NCI-H82 treated with DMSO at 0.1 percent for 48 hours (cell line): Measurements from ENCODE around the gene CCNF.

Experiments used
- DNase-seq: peaks from one replicate; lab custom pipeline; 2025; ENCODE audit not compliant: unreplicated experiment; lab: John Stamatoyannopoulos, UW

CCNF gene

DNA sequence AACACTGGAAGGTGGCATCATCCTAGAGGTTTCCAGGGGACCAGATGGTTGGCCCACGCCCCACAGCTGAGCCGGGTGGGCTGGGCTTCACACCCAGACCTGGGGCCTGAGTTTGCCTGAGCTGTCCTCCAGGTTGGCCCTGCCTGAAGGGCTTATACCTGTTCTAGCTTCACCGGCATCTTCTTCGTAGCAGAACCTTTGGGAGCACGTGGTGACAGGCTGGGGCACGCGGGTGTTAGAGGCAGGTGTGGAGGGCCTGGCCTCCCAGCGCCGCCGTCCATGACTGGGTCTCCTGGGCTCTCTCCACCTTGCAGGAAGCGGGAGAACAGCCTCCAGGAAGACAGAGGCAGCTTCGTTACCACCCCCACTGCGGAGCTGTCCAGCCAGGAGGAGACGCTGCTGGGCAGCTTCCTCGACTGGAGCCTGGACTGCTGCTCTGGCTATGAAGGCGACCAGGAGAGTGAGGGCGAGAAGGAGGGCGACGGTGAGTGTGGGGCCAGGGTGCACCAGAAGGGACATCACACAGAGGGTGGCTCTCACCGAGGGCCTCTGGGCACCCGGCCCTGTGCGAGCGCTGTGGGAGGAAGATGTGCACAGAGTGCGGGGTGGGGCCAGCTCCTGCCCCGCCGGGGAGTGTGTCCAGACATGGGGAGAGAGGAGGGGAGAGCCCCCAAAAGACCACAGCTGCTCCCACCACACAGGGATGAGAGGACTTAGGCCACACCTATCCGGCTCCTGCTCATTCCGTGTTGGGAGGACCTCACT is 26.0 kb downstream of the CCNF start:
- DNase-seq: no peak

DNA sequence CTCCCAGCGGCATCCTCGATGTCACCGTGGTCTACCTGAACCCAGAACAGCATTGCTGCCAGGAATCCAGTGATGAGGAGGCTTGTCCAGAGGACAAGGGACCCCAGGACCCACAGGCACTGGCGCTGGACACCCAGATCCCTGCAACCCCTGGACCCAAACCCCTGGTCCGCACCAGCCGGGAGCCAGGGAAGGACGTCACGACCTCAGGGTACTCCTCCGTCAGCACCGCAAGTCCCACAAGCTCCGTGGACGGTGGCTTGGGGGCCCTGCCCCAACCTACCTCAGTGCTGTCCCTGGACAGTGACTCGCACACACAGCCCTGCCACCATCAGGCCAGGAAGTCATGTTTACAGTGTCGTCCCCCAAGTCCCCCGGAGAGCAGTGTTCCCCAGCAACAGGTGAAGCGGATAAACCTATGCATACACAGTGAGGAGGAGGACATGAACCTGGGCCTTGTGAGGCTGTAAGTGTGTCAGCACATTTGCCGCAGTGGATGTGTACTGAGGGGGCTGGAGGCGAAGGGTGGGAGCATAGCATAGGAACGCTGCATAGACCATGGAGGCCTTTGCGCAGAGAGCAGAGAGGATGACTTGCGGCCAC is 27.4 kb downstream of the CCNF start:
- no peak for DNase-seq

DNA sequence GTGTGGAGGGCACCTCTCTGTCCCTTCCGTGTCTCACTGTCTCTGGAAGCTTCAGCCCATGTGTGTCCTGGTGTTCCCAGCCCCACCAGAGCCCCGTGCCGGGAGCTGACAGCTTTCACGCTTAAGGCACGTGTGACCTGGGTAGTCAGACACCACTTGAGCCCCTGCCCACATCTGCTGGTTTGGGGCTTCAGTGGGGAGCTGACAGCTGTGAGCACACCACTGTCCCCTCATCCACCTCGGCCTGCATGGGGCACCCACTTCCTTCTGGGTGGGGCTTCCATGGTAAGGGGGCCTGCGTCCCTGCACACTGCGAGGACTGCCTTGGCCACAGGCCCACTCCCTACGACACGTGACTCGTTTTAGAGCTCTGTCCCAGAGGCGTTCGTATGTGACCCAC is 28.0 kb downstream of the CCNF start:
- no peak for DNase-seq

GRCh38 chr16:2457946-2458345 is 28.7 kb downstream of the CCNF start:
- DNase-seq: no peak

- DNase-seq: no peak
Observed at GRCh38 chr16:2458887-2459646, 29.8 kb downstream of the CCNF start.

DNA sequence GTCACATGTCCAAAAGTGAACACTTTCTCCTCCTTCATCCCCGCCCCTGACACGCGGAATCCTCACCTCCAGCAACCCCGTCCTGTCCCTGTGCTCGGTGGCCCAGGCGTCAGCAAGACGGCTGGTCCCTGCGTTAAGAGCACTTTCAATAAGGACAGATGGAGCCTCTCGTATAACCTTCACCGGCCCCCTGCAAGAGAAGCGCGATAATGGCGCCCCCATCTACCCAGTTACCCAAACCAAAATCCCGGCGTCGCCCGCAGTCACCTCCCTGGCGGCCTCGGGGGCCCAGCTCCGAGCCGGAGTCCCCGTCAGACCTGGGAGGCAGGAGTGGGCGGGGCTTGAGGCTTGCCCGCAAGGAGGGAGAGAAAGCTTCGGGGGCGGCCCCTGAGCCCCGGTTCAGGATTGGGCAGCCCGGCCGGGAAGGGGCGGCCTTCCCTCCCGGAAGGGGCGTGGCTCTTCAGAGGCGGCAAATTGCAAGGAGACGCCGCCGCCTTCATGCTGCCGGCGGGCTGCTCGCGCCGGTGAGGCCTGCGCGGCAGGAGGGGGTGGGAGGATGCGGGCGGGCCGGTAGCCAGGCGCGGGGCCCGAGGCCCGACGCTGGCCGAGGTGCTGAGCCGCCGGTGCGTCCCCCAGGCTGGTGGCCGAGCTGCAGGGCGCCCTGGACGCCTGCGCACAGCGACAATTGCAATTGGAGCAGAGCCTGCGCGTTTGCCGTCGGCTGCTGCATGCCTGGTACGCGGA is 30.6 kb downstream of the CCNF start, which contains the start of gene TEDC2:
TSS of gene TEDC2 (plus strand) at position 463 of the 744 bp plus-strand sequence. CDS start at position 499, 36 bp downstream.
- peak; percentile 92 for DNase-seq

GRCh38 chr16:2460391-2460713 is 31.1 kb downstream of the CCNF start:
- DNase-seq: no peak

- DNase-seq: no peak
Observed at GRCh38 chr16:2460916-2461315, 31.7 kb downstream of the CCNF start.

- no peak for DNase-seq
Observed at GRCh38 chr16:2462031-2462866, 33.0 kb downstream of the CCNF start.

- no peak for DNase-seq
Observed at GRCh38 chr16:2464333-2464732, 35.1 kb downstream of the CCNF start.

- no peak for DNase-seq
Observed at GRCh38 chr16:2465653-2466415, 36.6 kb downstream of the CCNF start.

- no peak for DNase-seq
Observed at GRCh38 chr16:2466667-2467527, 37.6 kb downstream of the CCNF start.

DNA sequence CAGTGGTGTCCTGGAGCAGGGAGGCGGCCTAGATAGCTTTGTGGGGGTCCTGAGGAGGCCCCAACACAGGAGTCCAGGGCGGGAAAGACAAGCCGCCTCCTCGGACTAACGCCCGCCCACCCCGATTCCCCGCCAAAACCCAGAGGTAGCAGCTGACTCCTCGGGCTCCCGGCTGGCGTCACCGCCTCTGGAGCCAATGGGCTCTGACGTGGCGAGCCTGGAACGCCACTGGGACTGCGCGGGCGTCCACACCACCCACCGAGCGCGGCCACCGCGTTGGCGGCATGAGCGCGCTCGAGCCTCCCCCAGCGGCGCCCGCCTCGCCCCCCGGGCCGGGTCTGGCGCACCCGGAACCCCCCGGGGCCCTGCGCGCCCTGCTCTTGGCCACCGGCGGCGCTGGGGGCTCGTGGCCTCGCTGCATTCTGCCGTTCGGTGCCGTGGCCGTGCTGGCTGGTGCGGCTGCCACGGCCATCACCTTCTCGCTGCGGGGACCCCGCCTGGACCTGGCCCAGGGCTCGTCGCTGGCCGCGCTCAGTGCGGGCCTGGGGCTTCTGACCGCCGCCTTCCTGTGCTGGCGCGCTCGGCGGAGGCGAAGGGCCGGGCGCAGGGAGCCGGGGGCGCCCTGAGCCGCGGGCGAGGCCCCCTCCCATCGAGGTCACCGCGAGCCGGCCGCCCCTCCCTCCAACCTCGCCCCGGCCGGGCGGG is 38.4 kb downstream of the CCNF start:
- peak; percentile 59 for DNase-seq

DNA sequence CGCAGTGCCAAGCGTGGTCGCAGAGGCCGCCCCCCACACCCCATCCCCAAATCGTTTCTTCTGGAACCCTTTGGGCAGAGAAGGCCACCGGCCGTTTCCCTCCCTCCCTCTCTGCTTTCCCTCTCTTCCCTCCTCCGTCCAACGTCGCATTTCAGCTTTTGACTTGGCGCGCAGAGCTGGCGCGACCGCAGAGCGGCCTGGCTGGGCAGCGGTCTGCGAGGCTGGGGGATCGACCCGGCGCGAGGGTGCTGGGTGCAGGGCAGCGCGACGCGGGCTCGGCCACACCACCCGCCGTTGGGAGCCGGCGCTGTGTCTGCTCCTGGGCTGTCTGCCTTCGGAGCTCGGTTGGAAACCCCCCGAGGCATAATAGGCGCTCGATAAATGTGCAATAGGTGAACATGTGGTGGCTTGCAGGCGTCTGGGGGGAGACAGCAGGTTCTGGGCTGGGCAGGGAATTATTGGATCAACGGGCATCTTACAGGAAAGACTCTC is 39.0 kb downstream of the CCNF start:
- peak; percentile 97 for DNase-seq

DNA sequence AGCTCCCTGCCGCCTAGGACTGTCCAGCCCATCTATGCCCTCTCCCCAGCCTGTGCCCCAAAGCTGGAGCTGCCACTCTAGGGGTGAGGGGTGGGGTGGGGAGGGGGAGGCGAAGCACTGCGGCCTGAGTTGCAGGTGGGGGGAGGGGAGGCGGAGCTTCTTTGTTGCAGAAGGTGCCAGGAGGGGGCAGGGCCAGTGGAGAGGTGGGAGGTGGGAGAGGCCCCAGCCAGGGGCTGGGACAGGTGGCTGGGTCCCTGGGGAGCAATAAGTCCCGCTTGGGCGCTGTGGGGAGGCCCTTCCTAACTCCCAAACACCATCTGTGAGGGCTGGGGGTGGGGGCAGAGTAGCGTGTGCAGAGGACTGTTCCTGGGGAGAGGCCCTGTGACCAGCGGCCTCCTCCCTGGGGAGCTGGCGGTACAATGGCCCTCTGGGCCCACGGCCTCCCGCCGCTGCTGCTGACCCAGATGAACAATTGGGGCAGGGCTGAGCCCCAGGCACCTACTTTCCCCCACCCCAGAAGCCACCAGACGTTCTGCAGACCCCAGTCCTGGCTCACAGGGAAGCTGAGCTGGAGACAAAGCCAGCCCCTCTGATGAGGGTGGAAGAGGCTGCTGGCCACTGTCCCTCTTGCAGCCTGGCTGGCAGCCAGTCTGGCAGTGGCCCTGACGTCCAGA is 39.6 kb downstream of the CCNF start:
- DNase-seq: peak; percentile 98

- no peak for DNase-seq
Observed at GRCh38 chr16:2469399-2470233, 40.4 kb downstream of the CCNF start.

DNA sequence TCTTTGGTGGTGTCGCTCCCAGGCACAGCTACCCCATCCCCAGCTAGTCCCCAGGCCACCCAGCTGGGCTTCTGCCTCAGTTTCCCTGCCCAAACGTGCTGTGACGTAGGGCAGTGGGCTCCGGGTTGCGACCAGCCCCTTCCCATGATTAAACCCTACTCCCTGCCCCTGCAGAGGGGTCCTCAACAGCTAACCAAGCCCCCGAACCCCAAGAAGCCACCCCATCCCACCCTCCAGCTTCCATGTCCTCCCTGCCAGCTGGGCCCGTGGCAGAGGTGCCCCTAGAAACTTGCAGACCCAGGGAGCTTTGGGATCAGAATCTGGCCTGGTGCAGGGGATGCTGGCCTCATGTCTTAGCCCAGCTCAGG is 41.0 kb downstream of the CCNF start:
- no peak for DNase-seq
